OCI-LY7 (cell line): Measurements from ENCODE around the gene JAKMIP3. TPM values are rescaled to one million over a fixed set of nuclear protein-coding genes. Genes with fewer than 3 reads are reported as not detected.
A peak's percentile ranks its signal among the peaks of the same experiment; 100 is the strongest.

ENCODE experiments used
- BruUV-seq: library from RNA; stranded (reverse); fragments of 400-500 nt; replicated peaks from 2 replicates; lab custom pipeline; 2021; lab: Mats Ljungman, UMichigan
- CTCF ChIA-PET: fragments of 300-600 bp; sonication (Branson Sonifier 250); formaldehyde crosslinking; loops from one replicate; lab custom pipeline; 2022; ENCODE audit warnings: antibody characterized with exemption; ENCODE audit not compliant: unreplicated experiment; lab: Charles Lee
- POLR2A ChIA-PET: fragments of 300-600 bp; sonication (Branson Sonifier 250); formaldehyde crosslinking; loops from one replicate; lab custom pipeline; 2022; ENCODE audit warnings: antibody characterized with exemption; lab: Charles Lee
- DNase-seq: peaks from one replicate; pipeline ENCODE4 v3.0.0-alpha.2; 2015; ENCODE audit warnings: low spot score
- H2AFZ ChIP-seq: fragments of 200-600 bp; sonication (generic), shearing (Covaris generic); 2 replicates; pipeline ENCODE4 v1.6.1; 2014; ENCODE audit warnings: mild to moderate bottlenecking, antibody characterized with exemption, low read length, moderate library complexity
- H3K27ac ChIP-seq: fragments of 200-600 bp; sonication (generic); 2 replicates; pipeline ENCODE4 v1.5.1; 2014; ENCODE audit warnings: mixed run types, low read depth, mild to moderate bottlenecking, moderate library complexity, low read length, inconsistent platforms; ENCODE audit not compliant: poor library complexity, severe bottlenecking
- H3K36me3 ChIP-seq: fragments of 200-600 bp; sonication (generic); 2 replicates; pipeline ENCODE4 v1.6.1; 2014; ENCODE audit warnings: mild to moderate bottlenecking, antibody characterized with exemption, low read length, moderate library complexity, mixed read lengths; ENCODE audit not compliant: insufficient read depth
- H3K4me1 ChIP-seq: fragments of 200-600 bp; sonication (generic); 2 replicates; pipeline ENCODE4 v1.5.1; 2014; ENCODE audit warnings: mild to moderate bottlenecking, low read length; ENCODE audit not compliant: insufficient read depth, poor library complexity, severe bottlenecking
- H3K4me2 ChIP-seq: fragments of 200-600 bp; sonication (generic); 2 replicates; pipeline ENCODE4 v1.6.1; 2014; ENCODE audit warnings: mild to moderate bottlenecking, low read length
- H3K4me3 ChIP-seq: fragments of 200-600 bp; sonication (generic); 2 replicates; pipeline ENCODE4 v1.5.1; 2014; ENCODE audit warnings: mild to moderate bottlenecking, low read depth, low read length; ENCODE audit not compliant: poor library complexity, severe bottlenecking
- H3K79me2 ChIP-seq: fragments of 200-600 bp; sonication (generic); 2 replicates; pipeline ENCODE4 v1.6.1; 2016; ENCODE audit warnings: low read depth, mild to moderate bottlenecking, low read length, moderate library complexity, mixed read lengths; ENCODE audit not compliant: insufficient read depth
- H3K9me2 ChIP-seq: fragments of 200-600 bp; sonication (generic); 2 replicates; pipeline ENCODE4 v1.6.1; 2016; ENCODE audit warnings: mild to moderate bottlenecking, low read length, mixed read lengths; ENCODE audit not compliant: insufficient read depth
- H3K9me3 ChIP-seq: fragments of 200-600 bp; sonication (generic); 2 replicates; pipeline ENCODE4 v1.6.1; 2014; ENCODE audit warnings: mild to moderate bottlenecking, mixed run types, low read length, mixed read lengths
- H4K20me1 ChIP-seq: fragments of 200-600 bp; sonication (generic); 2 replicates; pipeline ENCODE4 v1.6.1; 2014; ENCODE audit warnings: mild to moderate bottlenecking, antibody characterized with exemption, low read length, moderate library complexity, mixed read lengths; ENCODE audit not compliant: insufficient read depth
- EZH2phosphoT487 ChIP-seq: fragments of 200-600 bp; sonication (generic); IDR thresholded peaks from 2 replicates; pipeline ENCODE4 v1.6.1; 2018; ENCODE audit warnings: low read depth, borderline replicate concordance, mild to moderate bottlenecking, mixed run types, antibody characterized with exemption, low read length, moderate library complexity, mixed read lengths
- intact Hi-C: fragments of 100-400 bp; cut with micrococcal nuclease; formaldehyde crosslinking; loops from one replicate; pipeline ENCODE4 v1.10.0; 2022; ENCODE audit not compliant: unreplicated experiment
- total RNA-seq, 2 experiments: library from RNA; depleted of rRNA in 1 of 2; stranded (reverse); fragments of >200 nt in 1 of 2; shearing (Covaris generic) in 1 of 2; gene quantifications; 2 replicates each; pipeline ENCODE4 v1.2.3, GENCODE V29; 2014 to 2022
- TF ChIP-seq, protein P1 (sequence below): fragments of 200-600 bp; sonication (generic); conservative IDR thresholded peaks from 2 replicates; pipeline ENCODE4 v1.5.1; 2014; ENCODE audit warnings: mild to moderate bottlenecking, antibody characterized with exemption, low read length, moderate library complexity, mixed read lengths

Gene JAKMIP3
- total RNA-seq, 2 experiments from 2014 or later, result 0.54 to 0.89 TPM

DNA sequence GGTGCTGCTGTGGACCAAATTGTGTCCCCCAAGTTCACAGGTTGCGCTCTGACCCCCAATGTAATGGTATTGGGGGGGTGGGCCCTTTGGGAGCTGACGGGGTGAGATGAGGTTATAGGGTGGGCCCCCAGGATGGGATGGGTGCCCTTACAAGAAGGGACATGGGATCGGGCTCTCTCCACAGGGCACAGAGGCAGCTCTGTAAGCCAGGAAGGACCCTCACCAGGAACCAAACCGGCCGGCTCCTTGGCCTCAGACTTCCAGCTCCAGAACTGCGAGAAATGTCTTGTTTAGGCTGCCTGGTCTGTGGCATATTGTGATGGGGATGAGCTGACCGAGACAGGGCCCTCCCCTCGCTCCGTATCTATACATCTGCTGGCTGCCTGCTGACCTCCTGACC, 25.7 kb upstream of the JAKMIP3 start:
- BruUV-seq, result no TSS peak
- Histone ChIP-seq H3K79me2 (no peaks in the 10 kb centered on the region), H3K9me2 (no peaks in the 10 kb centered on the region), H3K4me2 (no peak overlapping the region), H3K36me3 (no peaks in the 10 kb centered on the region), H3K27ac (no peak overlapping the region), H2AFZ (no peak overlapping the region), H3K9me3 (no peaks in the 10 kb centered on the region), H3K4me1 (no peaks in the 10 kb centered on the region), H3K4me3 (no peak overlapping the region), H4K20me1 (no peaks in the 10 kb centered on the region)
- CTCF ChIA-PET, result no interaction called here
- no peak for DNase-seq
- POLR2A ChIA-PET, result interaction anchor here (0.8 kb wide), 1 partner anchor 9 kb away, joined by 5 read pairs; no protein-coding TSS in a partner anchor
- intact Hi-C loops, result no loop called here
- TF ChIP-seq EZH2phosphoT487, result no peak
- TF ChIP-seq, protein P1, sequence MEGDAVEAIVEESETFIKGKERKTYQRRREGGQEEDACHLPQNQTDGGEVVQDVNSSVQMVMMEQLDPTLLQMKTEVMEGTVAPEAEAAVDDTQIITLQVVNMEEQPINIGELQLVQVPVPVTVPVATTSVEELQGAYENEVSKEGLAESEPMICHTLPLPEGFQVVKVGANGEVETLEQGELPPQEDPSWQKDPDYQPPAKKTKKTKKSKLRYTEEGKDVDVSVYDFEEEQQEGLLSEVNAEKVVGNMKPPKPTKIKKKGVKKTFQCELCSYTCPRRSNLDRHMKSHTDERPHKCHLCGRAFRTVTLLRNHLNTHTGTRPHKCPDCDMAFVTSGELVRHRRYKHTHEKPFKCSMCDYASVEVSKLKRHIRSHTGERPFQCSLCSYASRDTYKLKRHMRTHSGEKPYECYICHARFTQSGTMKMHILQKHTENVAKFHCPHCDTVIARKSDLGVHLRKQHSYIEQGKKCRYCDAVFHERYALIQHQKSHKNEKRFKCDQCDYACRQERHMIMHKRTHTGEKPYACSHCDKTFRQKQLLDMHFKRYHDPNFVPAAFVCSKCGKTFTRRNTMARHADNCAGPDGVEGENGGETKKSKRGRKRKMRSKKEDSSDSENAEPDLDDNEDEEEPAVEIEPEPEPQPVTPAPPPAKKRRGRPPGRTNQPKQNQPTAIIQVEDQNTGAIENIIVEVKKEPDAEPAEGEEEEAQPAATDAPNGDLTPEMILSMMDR, result no peak

GRCh38 chr10:132041340-132041739, 24.4 kb upstream of the JAKMIP3 start:
- H3K9me3 ChIP-seq, result no peaks in the 10 kb centered on the region
- H2AFZ ChIP-seq, result no peak overlapping the region
- no peak overlapping the region for H3K4me3 ChIP-seq
- no peak overlapping the region for H3K4me2 ChIP-seq
- DNase-seq, result no peak
- no peak for TF ChIP-seq EZH2phosphoT487
- TF ChIP-seq, protein P1, result no peak
- no peaks in the 10 kb centered on the region for H3K36me3 ChIP-seq
- CTCF ChIA-PET, result no interaction called here
- H4K20me1 ChIP-seq, result no peaks in the 10 kb centered on the region
- POLR2A ChIA-PET, result no interaction called here
- no peaks in the 10 kb centered on the region for H3K9me2 ChIP-seq
- BruUV-seq, result no TSS peak
- H3K27ac ChIP-seq, result no peak overlapping the region
- intact Hi-C loops, result no loop called here
- no peaks in the 10 kb centered on the region for H3K79me2 ChIP-seq
- no peaks in the 10 kb centered on the region for H3K4me1 ChIP-seq

- TF ChIP-seq EZH2phosphoT487, result no peak
- TF ChIP-seq, protein P1, result no peak
- Histone ChIP-seq H3K27ac (no peak overlapping the region), H3K4me3 (no peak overlapping the region), H3K9me2 (no peaks in the 10 kb centered on the region), H3K9me3 (no peaks in the 10 kb centered on the region), H4K20me1 (no peaks in the 10 kb centered on the region), H3K4me2 (no peak overlapping the region), H3K79me2 (no peaks in the 10 kb centered on the region), H3K4me1 (no peaks in the 10 kb centered on the region), H2AFZ (no peak overlapping the region), H3K36me3 (no peaks in the 10 kb centered on the region)
- no TSS peak for BruUV-seq
- intact Hi-C loops, result no loop called here
- ChIA-PET POLR2A (no interaction called here), CTCF (no interaction called here)
- DNase-seq, result peak; percentile 2
These were observed 21.7 kb upstream of the JAKMIP3 start for GRCh38 chr10:132043861-132044695.
